Stomach (tissue), 9 donors: ENCODE results near the gene LMBR1L. TPM values are rescaled to one million over a fixed set of nuclear protein-coding genes. Genes with fewer than 3 reads are reported as not detected.

Experiments
- DNase-seq, 2 donors: peaks; one replicate each; pipeline versions ENCODE4 v3.0.0 to v3.0.0-alpha.2; 2013 to 2019
- H3K27ac ChIP-seq, 5 donors: fragments of 200-600 bp in 4 of 5; sonication (generic) in 4 of 5; one replicate each; pipeline ENCODE4 v1.5.1; 2013 to 2019; ENCODE audit warnings: mild to moderate bottlenecking in 1 of 5, moderate library complexity in 1 of 5
- H3K27me3 ChIP-seq, 3 donors: fragments of 200-600 bp; sonication (generic); one replicate each; pipeline ENCODE4 v1.5.1; 2017 to 2019; ENCODE audit warnings: mixed run types in 1 of 3
- H3K36me3 ChIP-seq, 4 donors: fragments of 200-600 bp; sonication (generic); 1 replicate in 3 of 4; 2 replicates in 1 of 4; pipeline ENCODE4 v1.5.1; 2016 to 2019
- H3K4me1 ChIP-seq, 4 donors: fragments of 200-600 bp; sonication (generic); one replicate each; pipeline ENCODE4 v1.5.1; 2016 to 2019
- H3K4me3 ChIP-seq, 4 donors: fragments of 200-600 bp; sonication (generic) in 3 of 4; one replicate each; pipeline ENCODE4 v1.5.1; 2016 to 2019; ENCODE audit warnings: mild to moderate bottlenecking in 1 of 4
- H3K9me3 ChIP-seq, 4 donors: fragments of 200-600 bp; sonication (generic); one replicate each; pipeline ENCODE4 v1.5.1; 2016 to 2019
- EP300 ChIP-seq: sonication (generic); formaldehyde crosslinking; IDR thresholded peaks from one replicate; pipeline ENCODE4 v1.6.1; 2017; ENCODE audit warnings: antibody characterized with exemption
- POLR2A ChIP-seq, 4 donors: fragments of 450-650 bp; IDR thresholded peaks; one replicate each; pipeline ENCODE4 v1.6.1; 2016; ENCODE audit warnings: antibody characterized with exemption in 4 of 4, control low read depth in 2 of 4, mild to moderate bottlenecking in 1 of 4, moderate library complexity in 1 of 4
- POLR2AphosphoS5 ChIP-seq, 3 donors: sonication (generic); formaldehyde crosslinking; IDR thresholded peaks; one replicate each; pipeline ENCODE4 v1.6.1; 2016; ENCODE audit warnings: antibody characterized with exemption in 3 of 3
- WGBS, 5 donors: extraction: QIAGEN DNeasy Blood & Tissue Kit in 3 of 5; methylation state at CpG; one replicate each; pipeline versions ENCODE4 v1.1.5 to v1.1.7; 2013 to 2018; 5-methylcytosine and 5-hydroxymethylcytosine counted together
- intact Hi-C: fragments of 100-400 bp; cut with DNase I; formaldehyde crosslinking; loops from one replicate; pipeline ENCODE4 v1.15.1; 2023; ENCODE audit warnings: low total_unique reads
- polyA plus RNA-seq, 3 donors: library from polyadenylated mRNA; stranded (reverse); fragments of 200-250 nt; gene quantifications; one replicate each; pipeline ENCODE4 v1.2.3, GENCODE V29; 2013
- small RNA-seq, 4 donors: library from RNA; depleted of rRNA; stranded (forward); fragments of <200 nt; gene quantifications; one replicate each; pipeline ENCODE3, GENCODE V24; 2016
- total RNA-seq, 5 donors: library from RNA; depleted of rRNA; stranded (reverse); fragments of >200 nt; gene quantifications; one replicate each; pipeline versions ENCODE4 v1.1.0 to v1.2.3, GENCODE V29; 2014 to 2016
- donor health status: healthy with polysubstance abuse.
- donor health status: Bipolar disorder and iron deficiency.
- donor health status: healthy.

The LMBR1L gene
- total and polyA plus RNA-seq, 8 donors = 6.8 to 61.4 (median 30.1) TPM

DNA sequence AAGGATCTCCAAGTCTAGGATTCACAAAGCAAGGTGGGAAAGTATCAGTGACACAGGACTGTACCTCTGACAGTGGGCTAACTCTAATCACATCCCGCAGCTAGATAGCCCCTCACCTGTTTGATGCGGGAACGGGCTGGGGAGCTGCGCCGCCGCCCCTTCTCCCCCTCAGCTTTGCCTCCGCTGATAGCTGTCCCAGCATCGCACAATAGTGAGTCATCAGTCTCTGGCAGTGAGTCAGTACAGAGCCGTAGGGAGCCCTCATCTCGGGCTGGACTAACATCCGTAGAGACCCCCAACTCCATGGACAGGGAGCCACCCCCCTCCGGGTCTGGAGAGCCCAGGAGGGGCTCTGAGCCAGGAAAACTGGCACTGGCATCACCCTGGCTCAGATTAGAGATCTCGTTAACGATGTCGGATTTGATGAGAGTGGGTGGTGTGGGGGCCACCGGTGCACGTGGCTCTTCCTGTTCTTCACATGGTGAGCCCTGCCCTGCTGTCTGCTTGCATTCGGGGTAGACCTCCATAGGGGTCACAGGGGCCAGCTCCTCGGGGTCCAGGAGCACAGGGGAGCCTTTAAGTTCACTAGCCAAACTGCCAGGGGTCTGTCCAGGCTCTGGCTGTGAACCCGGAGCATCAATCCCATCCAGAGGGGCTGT is 61.0 kb downstream of the LMBR1L start:
- Histone ChIP-seq H3K27me3 (no peaks in the 10 kb centered on the region), H3K4me3 (no peak overlapping the region), H3K27ac (no peak overlapping the region), H3K36me3 (peaks cover 99 to 100% (median 100%) of the 10 kb centered on the region in 4 donors), H3K9me3 (no peaks in the 10 kb centered on the region), H3K4me1 (peaks cover 0 to 10% (median 4%) of the 10 kb centered on the region in 4 donors)
- 82 to 87% (median 84%) methylated on average over 20 of the region's 20 CpGs for WGBS, 5 donors
- TF ChIP-seq EP300 = no peak
- TF ChIP-seq POLR2AphosphoS5 (IDR thresholded peaks at IDR 0.05) = no peak
- TF ChIP-seq POLR2A (IDR thresholded peaks at IDR 0.05) = no peak
- intact Hi-C loops = no loop called here
- no peak for DNase-seq

DNA sequence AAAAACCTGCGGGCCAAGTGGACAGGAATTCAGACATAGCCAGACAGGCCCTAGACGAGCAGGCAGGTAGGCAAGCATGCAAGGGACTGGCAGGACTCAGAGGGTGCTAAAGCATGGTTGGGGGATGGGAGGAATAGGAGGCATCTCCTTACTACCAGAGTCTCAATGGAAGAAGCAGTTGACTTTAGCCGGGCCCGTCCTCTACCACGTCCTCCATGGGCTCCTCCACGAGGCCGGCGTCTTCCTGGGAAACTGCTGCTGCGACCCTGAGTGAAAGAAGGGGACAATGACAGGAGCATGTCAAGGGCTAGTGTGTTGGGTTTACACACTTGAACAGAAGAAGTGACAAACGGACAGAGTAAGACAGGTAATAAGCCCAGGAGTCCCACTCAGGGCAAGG is 61.7 kb downstream of the LMBR1L start:
- intact Hi-C loops = no loop called here
- no peaks in the 10 kb centered on the region for H3K27me3 ChIP-seq

More for the DNA sequence above, 61.7 kb downstream of the LMBR1L start:
- H3K4me3 ChIP-seq = no peak overlapping the region
- no peaks in the 10 kb centered on the region for H3K9me3 ChIP-seq
- H3K4me1 ChIP-seq = peaks cover 0 to 2% (median 0%) of the 10 kb centered on the region in 4 donors
- no peak for DNase-seq
- peaks cover 99 to 100% (median 100%) of the 10 kb centered on the region in 4 donors for H3K36me3 ChIP-seq
- TF ChIP-seq POLR2AphosphoS5 (IDR thresholded peaks at IDR 0.05) (no peak), EP300 (no peak)
- 88 to 95% (median 92%) methylated on average over 4 to 10 of the region's 10 CpGs for WGBS, 5 donors
- H3K27ac ChIP-seq = no peak overlapping the region

Small RNA genes lying within 50 kb of the gene (small RNA-seq; reads per million reads assigned to genes)
- 0 reads per million in 4 donors for gene RF00019

Other genes starting within 250 kb of the LMBR1L start
- 10 to 100 TPM in 1 of 5 donors, 1 to 10 TPM in 3, not detected in 1; 3.5 to 21.0 (median 5.0) TPM for gene RND1, start 245.0 kb downstream of the LMBR1L start, total RNA-seq
- gene RND1, start 245.0 kb downstream of the LMBR1L start, polyA plus RNA-seq = 10 to 100 TPM; 12.2 to 20.5 (median 20.5) TPM
- gene FKBP11, start 185.4 kb downstream of the LMBR1L start, total RNA-seq = 10 to 100 TPM in 3 of 5 donors, 1 to 10 TPM in 2; 7.6 to 53.6 (median 16.0) TPM
- gene FKBP11, start 185.4 kb downstream of the LMBR1L start, polyA plus RNA-seq = 10 to 100 TPM; 32.7 to 63.6 (median 47.7) TPM
- gene ARF3, start 153.4 kb downstream of the LMBR1L start, total RNA-seq = 10 to 100 TPM; 35.0 to 54.5 (median 42.4) TPM
- gene ARF3, start 153.4 kb downstream of the LMBR1L start, polyA plus RNA-seq = 10 to 100 TPM; 34.7 to 56.5 (median 42.6) TPM
- gene WNT10B, start 139.1 kb downstream of the LMBR1L start, total RNA-seq = 10 to 100 TPM in 1 of 5 donors, 1 to 10 TPM in 1, not detected in 3; 3.1 to 21.7 TPM
- gene WNT10B, start 139.1 kb downstream of the LMBR1L start, polyA plus RNA-seq = under 1 TPM in 1 of 3 donors, not detected in 2; 0.68 TPM
- gene WNT1, start 132.5 kb downstream of the LMBR1L start, total RNA-seq = not detected
- not detected for gene WNT1, start 132.5 kb downstream of the LMBR1L start, polyA plus RNA-seq
- under 1 TPM in 1 of 5 donors, not detected in 4; 0.18 TPM for gene DDN, start 111.5 kb downstream of the LMBR1L start, total RNA-seq
- gene DDN, start 111.5 kb downstream of the LMBR1L start, polyA plus RNA-seq = under 1 TPM; 0.08 to 0.31 (median 0.19) TPM
- gene PRKAG1, start 92.1 kb downstream of the LMBR1L start, total RNA-seq = 10 to 100 TPM in 4 of 5 donors, 1 to 10 TPM in 1; 5.8 to 68.7 (median 36.9) TPM
- gene PRKAG1, start 92.1 kb downstream of the LMBR1L start, polyA plus RNA-seq = 10 to 100 TPM; 42.6 to 61.7 (median 48.7) TPM
- 100 to 1,000 TPM in 3 of 5 donors, 10 to 100 TPM in 2; 65.4 to 220 (median 110) TPM for gene KMT2D, start 50.1 kb downstream of the LMBR1L start, total RNA-seq
- 10 to 100 TPM in 1 of 3 donors, 1 to 10 TPM in 2; 3.2 to 17.2 (median 7.4) TPM for gene KMT2D, start 50.1 kb downstream of the LMBR1L start, polyA plus RNA-seq
- gene RHEBL1, start 40.9 kb downstream of the LMBR1L start, total RNA-seq = not detected
- gene RHEBL1, start 40.9 kb downstream of the LMBR1L start, polyA plus RNA-seq = 1 to 10 TPM in 1 of 3 donors, under 1 TPM in 1, not detected in 1; 0.75 to 1.0 TPM
- 1 to 10 TPM in 1 of 5 donors, under 1 TPM in 2, not detected in 2; 0.29 to 1.1 (median 0.58) TPM for gene DHH, start 16.0 kb downstream of the LMBR1L start, total RNA-seq
- gene DHH, start 16.0 kb downstream of the LMBR1L start, polyA plus RNA-seq = under 1 TPM; 0.10 to 0.15 (median 0.12) TPM
- 100 to 1,000 TPM; 205 to 529 (median 339) TPM for gene TUBA1B, start 20.5 kb upstream of the LMBR1L start, total RNA-seq
- 100 to 1,000 TPM; 436 to 710 (median 468) TPM for gene TUBA1B, start 20.5 kb upstream of the LMBR1L start, polyA plus RNA-seq
- gene TUBA1A, start 78.2 kb upstream of the LMBR1L start, total RNA-seq = 100 to 1,000 TPM in 4 of 5 donors, 10 to 100 TPM in 1; 82.2 to 279 (median 156) TPM
- gene TUBA1A, start 78.2 kb upstream of the LMBR1L start, polyA plus RNA-seq = 100 to 1,000 TPM in 1 of 3 donors, 10 to 100 TPM in 2; 64.5 to 104 (median 89.7) TPM
- 100 to 1,000 TPM in 3 of 5 donors, 10 to 100 TPM in 2; 63.7 to 193 (median 107) TPM for gene TUBA1C, start 154.2 kb upstream of the LMBR1L start, total RNA-seq
- 100 to 1,000 TPM; 215 to 403 (median 328) TPM for gene TUBA1C, start 154.2 kb upstream of the LMBR1L start, polyA plus RNA-seq
- 10 to 100 TPM in 2 of 5 donors, under 1 TPM in 1, not detected in 2; 0.45 to 14.5 (median 11.9) TPM for gene PRPH, start 184.3 kb upstream of the LMBR1L start, total RNA-seq
- gene PRPH, start 184.3 kb upstream of the LMBR1L start, polyA plus RNA-seq = 1 to 10 TPM in 1 of 3 donors, under 1 TPM in 1, not detected in 1; 0.50 to 9.0 TPM
- 10 to 100 TPM in 2 of 5 donors, 1 to 10 TPM in 3; 1.4 to 54.2 (median 8.5) TPM for gene TROAP, start 212.4 kb upstream of the LMBR1L start, total RNA-seq
- 10 to 100 TPM in 1 of 3 donors, 1 to 10 TPM in 2; 3.2 to 15.7 (median 8.9) TPM for gene TROAP, start 212.4 kb upstream of the LMBR1L start, polyA plus RNA-seq
- gene C1QL4, start 226.3 kb upstream of the LMBR1L start, total RNA-seq = not detected
- not detected for gene C1QL4, start 226.3 kb upstream of the LMBR1L start, polyA plus RNA-seq
- gene DNAJC22, start 236.0 kb upstream of the LMBR1L start, total RNA-seq = 10 to 100 TPM in 2 of 5 donors, 1 to 10 TPM in 2, not detected in 1; 3.1 to 54.7 (median 13.9) TPM
- gene DNAJC22, start 236.0 kb upstream of the LMBR1L start, polyA plus RNA-seq = 1 to 10 TPM; 1.5 to 1.6 (median 1.5) TPM